ENCODE data around the gene C10orf90. TPM values are rescaled to one million over a fixed set of nuclear protein-coding genes. Genes with fewer than 3 reads are reported as not detected.

Gene C10orf90
- total and polyA plus RNA-seq, 9 donors = not detected

DNA sequence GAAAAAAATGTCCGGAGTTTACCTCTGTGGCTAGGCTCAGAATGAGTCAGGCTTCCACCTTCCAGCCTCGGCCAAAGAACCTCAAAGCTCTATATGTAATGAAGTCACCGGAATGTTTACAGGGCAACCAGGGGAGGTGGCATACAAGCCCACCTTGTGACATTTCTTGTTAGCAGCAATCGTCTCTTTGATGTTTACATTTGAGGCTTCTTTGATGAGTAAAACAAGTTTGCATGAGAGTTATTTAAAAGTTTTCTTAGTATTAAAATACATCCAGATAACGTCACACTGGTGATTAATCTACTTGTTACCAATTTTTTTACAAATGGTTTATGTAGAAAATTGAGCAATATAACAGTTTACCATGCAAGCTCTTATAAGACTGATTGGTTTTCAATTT is 149.1 kb downstream of the C10orf90 start:
- Histone ChIP-seq H3K27me3 (no peaks in the 10 kb centered on the region), H3K27ac (no peak overlapping the region), H3K9me3 (no peaks in the 10 kb centered on the region), H3K36me3 (no peaks in the 10 kb centered on the region), H3K4me1 (ENCODE audit: insufficient read depth) (no peaks in the 10 kb centered on the region), H3K4me3 (no peak overlapping the region)
- no peak for DNase-seq
- intact Hi-C loops (cut with DNase I) = no loop called here
- TF ChIP-seq, protein P1, sequence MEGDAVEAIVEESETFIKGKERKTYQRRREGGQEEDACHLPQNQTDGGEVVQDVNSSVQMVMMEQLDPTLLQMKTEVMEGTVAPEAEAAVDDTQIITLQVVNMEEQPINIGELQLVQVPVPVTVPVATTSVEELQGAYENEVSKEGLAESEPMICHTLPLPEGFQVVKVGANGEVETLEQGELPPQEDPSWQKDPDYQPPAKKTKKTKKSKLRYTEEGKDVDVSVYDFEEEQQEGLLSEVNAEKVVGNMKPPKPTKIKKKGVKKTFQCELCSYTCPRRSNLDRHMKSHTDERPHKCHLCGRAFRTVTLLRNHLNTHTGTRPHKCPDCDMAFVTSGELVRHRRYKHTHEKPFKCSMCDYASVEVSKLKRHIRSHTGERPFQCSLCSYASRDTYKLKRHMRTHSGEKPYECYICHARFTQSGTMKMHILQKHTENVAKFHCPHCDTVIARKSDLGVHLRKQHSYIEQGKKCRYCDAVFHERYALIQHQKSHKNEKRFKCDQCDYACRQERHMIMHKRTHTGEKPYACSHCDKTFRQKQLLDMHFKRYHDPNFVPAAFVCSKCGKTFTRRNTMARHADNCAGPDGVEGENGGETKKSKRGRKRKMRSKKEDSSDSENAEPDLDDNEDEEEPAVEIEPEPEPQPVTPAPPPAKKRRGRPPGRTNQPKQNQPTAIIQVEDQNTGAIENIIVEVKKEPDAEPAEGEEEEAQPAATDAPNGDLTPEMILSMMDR (IDR thresholded peaks at IDR 0.05) = no peak
- TF ChIP-seq POLR2A (IDR thresholded peaks at IDR 0.05) (no peak), EP300 (IDR thresholded peaks at IDR 0.05) (no peak)
- 60 to 73% (median 67%) methylated on average over 5 of the region's 5 CpGs for WGBS, 3 donors

- Histone ChIP-seq H3K4me3 (no peak overlapping the region), H3K4me1 (ENCODE audit: insufficient read depth) (no peaks in the 10 kb centered on the region), H3K27me3 (no peaks in the 10 kb centered on the region), H3K36me3 (no peaks in the 10 kb centered on the region), H3K27ac (no peak overlapping the region), H3K9me3 (no peaks in the 10 kb centered on the region)
- 67 to 79% (median 73%) methylated on average over 7 of the region's 7 CpGs for WGBS, 3 donors
- no peak for TF ChIP-seq POLR2A (IDR thresholded peaks at IDR 0.05)
- TF ChIP-seq, protein P1 (IDR thresholded peaks at IDR 0.05) = no peak
- TF ChIP-seq EP300 (IDR thresholded peaks at IDR 0.05) = no peak
- no peak for DNase-seq
- intact Hi-C loops (cut with DNase I) = no loop called here
Measured at GRCh38 chr10:126520751-126521317, 149.7 kb downstream of the C10orf90 start.

DNA sequence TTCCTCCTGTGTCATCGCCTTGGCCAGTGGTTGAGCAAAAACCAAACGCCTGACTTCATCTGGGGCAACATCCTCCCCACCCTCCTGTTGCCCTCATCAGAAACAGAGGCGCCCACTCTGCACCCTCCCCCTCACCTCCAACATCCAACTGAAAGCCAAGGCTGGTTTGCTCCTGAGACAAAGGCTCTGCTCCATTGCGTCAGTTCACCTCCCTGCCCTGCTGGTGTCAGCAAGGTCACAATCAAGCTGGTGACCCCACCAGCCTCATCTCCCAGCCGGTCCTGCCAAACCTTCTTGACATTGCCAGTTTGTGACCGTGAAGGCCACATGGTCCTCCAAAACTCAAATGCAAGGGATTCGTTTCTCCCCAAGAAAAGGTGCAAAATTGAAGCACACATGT is 150.5 kb downstream of the C10orf90 start:
- no peak overlapping the region for H3K4me3 ChIP-seq
- H3K27me3 ChIP-seq = no peaks in the 10 kb centered on the region
- H3K27ac ChIP-seq = no peak overlapping the region
- no peaks in the 10 kb centered on the region for H3K4me1 ChIP-seq (ENCODE audit: insufficient read depth)
- DNase-seq = no peak
- TF ChIP-seq POLR2A (IDR thresholded peaks at IDR 0.05) = no peak
- no peak for TF ChIP-seq EP300 (IDR thresholded peaks at IDR 0.05)
- TF ChIP-seq, protein P1 (IDR thresholded peaks at IDR 0.05) = no peak
- intact Hi-C loops (cut with DNase I) = loop anchor here in 1 of 4 donors (10.0 kb wide), 1 partner anchor 545 kb away; no protein-coding TSS in a partner anchor
- no peaks in the 10 kb centered on the region for H3K9me3 ChIP-seq
- H3K36me3 ChIP-seq = no peaks in the 10 kb centered on the region
- WGBS, 3 donors = 86 to 87% (median 87%) methylated on average over 7 of the region's 7 CpGs

DNA sequence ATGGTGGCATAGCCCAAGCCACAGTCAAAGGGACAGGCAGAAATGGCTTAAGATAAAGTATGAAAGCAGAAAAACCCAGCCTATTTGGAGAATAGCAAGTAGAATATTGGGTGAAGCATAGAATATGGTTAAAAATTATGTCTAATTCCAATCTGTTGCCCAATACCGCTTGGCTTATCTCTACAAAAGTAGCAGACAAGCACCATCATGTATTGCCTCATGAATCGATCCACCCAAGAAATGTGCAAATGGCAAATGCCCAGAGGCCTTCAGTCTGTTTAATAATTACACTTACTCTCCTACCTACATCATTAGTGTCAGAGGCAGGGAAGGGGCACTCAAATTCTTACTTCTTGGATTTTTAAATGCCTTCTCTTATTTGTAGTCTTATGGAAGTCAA is 151.3 kb downstream of the C10orf90 start:
- Histone ChIP-seq H3K4me1 (ENCODE audit: insufficient read depth) (no peaks in the 10 kb centered on the region), H3K36me3 (no peaks in the 10 kb centered on the region), H3K27ac (no peak overlapping the region), H3K4me3 (no peak overlapping the region), H3K9me3 (no peaks in the 10 kb centered on the region), H3K27me3 (no peaks in the 10 kb centered on the region)
- WGBS, 3 donors = 78 to 89% (median 86%) methylated on average over 2 of the region's 2 CpGs
- intact Hi-C loops (cut with DNase I) = loop anchor here in 1 of 4 donors (10.0 kb wide), 1 partner anchor 544 kb away; no protein-coding TSS in a partner anchor
- TF ChIP-seq EP300 (IDR thresholded peaks at IDR 0.05) (no peak), POLR2A (IDR thresholded peaks at IDR 0.05) (no peak)
- TF ChIP-seq, protein P1 (IDR thresholded peaks at IDR 0.05) = no peak
- DNase-seq = no peak

Data from ovary (tissue), 9 donors.